ENCODE data around the gene PRF1. TPM values are rescaled to one million over a fixed set of nuclear protein-coding genes. Genes with fewer than 3 reads are reported as not detected.
A peak's percentile ranks its signal among the peaks of the same experiment; 100 is the strongest.

The PRF1 gene
- total RNA-seq, 1 donor from 2014 or later: 3.2 TPM

DNA sequence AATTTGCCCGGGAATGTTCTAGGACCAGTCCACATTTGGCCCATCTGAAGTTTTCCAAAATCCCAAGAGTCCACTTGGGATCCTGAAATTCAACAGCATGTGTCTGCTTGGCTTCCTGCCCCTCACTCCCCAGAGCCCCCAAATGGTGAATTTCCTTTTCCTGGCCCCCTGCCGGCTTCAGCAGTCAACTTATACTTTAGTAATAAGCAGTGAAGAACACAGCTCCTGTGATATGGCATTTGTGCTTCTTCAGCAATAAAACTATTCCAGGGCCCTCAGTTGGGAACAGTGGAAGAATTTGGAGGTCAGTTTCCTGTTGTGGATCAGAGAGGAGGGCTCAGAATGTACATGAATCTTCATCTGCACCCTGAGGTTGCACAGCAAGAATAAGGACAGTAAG lies 51.1 kb downstream of the PRF1 start:
- DNase-seq (no peak), ATAC-seq (no peak)
- intact Hi-C loops (cut with micrococcal nuclease): loop anchor here (5.0 kb wide), 2 partner anchors 206 to 331 kb away; no protein-coding TSS in a partner anchor

DNA sequence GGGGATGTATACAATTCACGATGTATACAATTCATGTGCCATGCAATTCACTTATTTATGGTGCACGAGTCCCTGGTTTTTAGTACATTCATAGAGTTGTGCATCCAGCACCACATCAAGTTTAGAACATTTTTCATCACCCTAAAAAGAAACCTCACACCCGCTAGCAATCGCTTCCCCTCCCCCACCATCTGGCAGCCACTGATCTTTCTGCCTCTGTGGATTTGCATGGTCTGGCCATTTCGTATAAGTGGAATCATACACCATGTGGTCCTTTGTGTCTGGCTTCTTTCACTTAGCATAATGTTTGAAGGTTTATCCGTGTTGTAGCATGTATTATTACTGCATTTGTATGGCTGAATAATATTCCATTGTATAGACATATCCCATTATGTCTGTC lies 52.1 kb downstream of the PRF1 start:
- no peak for ATAC-seq
- intact Hi-C loops (cut with micrococcal nuclease): loop anchor here (5.0 kb wide), 2 partner anchors 207 to 332 kb away; no protein-coding TSS in a partner anchor

DNA sequence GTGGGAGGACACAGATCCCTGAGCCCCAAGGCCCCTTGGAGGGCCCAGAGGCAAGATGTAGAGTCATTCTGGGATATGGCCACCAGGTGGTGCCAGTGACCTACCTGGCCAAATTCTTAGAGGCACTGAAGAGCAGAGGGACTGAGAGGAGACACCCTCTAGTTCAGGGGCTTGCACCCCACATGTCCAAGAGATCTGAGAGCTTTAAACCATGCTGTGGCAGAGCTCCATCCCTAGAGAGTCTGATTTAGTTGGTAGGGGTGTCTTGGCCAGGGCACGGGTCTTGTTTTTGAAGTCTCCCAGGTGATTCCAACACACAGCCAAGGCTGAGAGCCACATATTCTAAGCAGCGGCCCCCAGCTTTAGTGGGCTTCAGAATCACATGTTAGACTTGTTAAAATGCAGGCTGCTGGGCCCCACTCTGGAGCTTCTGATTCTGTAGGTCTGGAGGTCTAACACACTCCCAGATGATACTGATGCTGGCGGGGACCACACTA lies 52.5 kb downstream of the PRF1 start:
- ATAC-seq (peak; percentile 78), DNase-seq (peak; percentile 75)
- intact Hi-C loops (cut with micrococcal nuclease): loop anchor here (5.0 kb wide), 2 partner anchors 207 to 332 kb away; no protein-coding TSS in a partner anchor

More for the DNA sequence above, 52.1 kb downstream of the PRF1 start:
- DNase-seq: no peak

GRCh38 chr10:70549351-70549961 lies 53.1 kb downstream of the PRF1 start:
- DNase-seq (no peak), ATAC-seq (peak; percentile 4)
- intact Hi-C loops (cut with micrococcal nuclease): no loop called here

Other genes starting within 250 kb of the PRF1 start
- gene LRRC20, start 220.1 kb downstream of the PRF1 start, total RNA-seq: 60.9 TPM
- 88.4 TPM for gene EIF4EBP2, start 198.6 kb downstream of the PRF1 start, total RNA-seq
- gene NODAL, start 161.1 kb downstream of the PRF1 start, total RNA-seq: not detected
- 5.2 TPM for gene PALD1, start 124.0 kb downstream of the PRF1 start, total RNA-seq
- 0.10 TPM for gene ADAMTS14, start 69.8 kb upstream of the PRF1 start, total RNA-seq
- gene TBATA, start 182.6 kb upstream of the PRF1 start, total RNA-seq: not detected
- gene SGPL1, start 213.2 kb upstream of the PRF1 start, total RNA-seq: 15.3 TPM